GM20000 (cell line): Measurements from ENCODE around the gene NACC2.

Experiments used
- DNase-seq: peaks from one replicate; pipeline ENCODE4 v3.0.0; 2012; ENCODE audit warnings: low spot score
- CTCF ChIP-seq: IDR thresholded peaks from 2 replicates; pipeline ENCODE4 v1.5.1; 2012; ENCODE audit warnings: mild to moderate bottlenecking, control low read depth; ENCODE audit errors: extremely low read depth, missing control alignments

NACC2 gene

GRCh38 chr9:136095070-136096058 is at the start of gene NACC2:
Gene NACC2 (minus strand): TSS chr9:136095289. CDS start chr9:136050521, 44,768 bp downstream.
- no peak for DNase-seq
- TF ChIP-seq CTCF = no peak

- no peak for TF ChIP-seq CTCF
- no peak for DNase-seq
These were observed 49.4 kb upstream of the NACC2 start for GRCh38 chr9:136144450-136144849.

GRCh38 chr9:136143215-136144001 is 48.3 kb upstream of the NACC2 start:
- peak; percentile 8 for TF ChIP-seq CTCF
- no peak for DNase-seq

GRCh38 chr9:136142859-136143214 is 47.7 kb upstream of the NACC2 start:
- TF ChIP-seq CTCF = no peak
- no peak for DNase-seq

GRCh38 chr9:136142414-136142796 is 47.3 kb upstream of the NACC2 start:
- DNase-seq = no peak
- TF ChIP-seq CTCF = no peak

GRCh38 chr9:136141682-136142413 is 46.8 kb upstream of the NACC2 start:
- no peak for DNase-seq
- no peak for TF ChIP-seq CTCF
